ENCODE results near the gene PLK5. TPM values are rescaled to one million over a fixed set of nuclear protein-coding genes. Genes with fewer than 3 reads are reported as not detected.
"Not testable (repeated sequence)": the region's sequence is repeated elsewhere in the genome, so short reads cannot be mapped to it uniquely, and the experiment has no call there.

PLK5 gene
- total and polyA plus RNA-seq, 4 donors: 0.03 TPM; not detected in 3

GRCh38 chr19:1516395-1516753, 7.5 kb upstream of the PLK5 start:
- no peak overlapping the region for H3K9ac ChIP-seq (ENCODE audit: low read depth in 1 of 2, low read length in 2 of 2)
- no peak overlapping the region for H3K4me3 ChIP-seq (ENCODE audit: low read depth in 1 of 3, low read length in 3 of 3)
- H3K9me3 ChIP-seq (ENCODE audit: control insufficient read depth in 4 of 4, low read length in 3 of 4): no peaks in the 10 kb centered on the region
- H3K36me3 ChIP-seq (ENCODE audit: control insufficient read depth in 4 of 4, insufficient read depth in 3 of 4, low read depth in 1 of 4, low read length in 3 of 4): no peaks in the 10 kb centered on the region
- peaks cover 0 to 3% (median 0%) of the 10 kb centered on the region in 4 donors for H3K27me3 ChIP-seq (ENCODE audit: control insufficient read depth in 4 of 4, insufficient read depth in 4 of 4, low read length in 3 of 4)
- 73% methylated on average over 8 of the region's 8 CpGs for WGBS
- TF ChIP-seq EGR1 (IDR thresholded peaks at IDR 0.05; ENCODE audit: low read depth in 2 of 2) (no peak), JUND (IDR thresholded peaks at IDR 0.05) (no peak), GABPA (IDR thresholded peaks at IDR 0.05 in 1 of 2, conservative IDR thresholded peaks at IDR 0.05 in 1 of 2) (no peak), ZBTB33 (IDR thresholded peaks at IDR 0.05) (no peak), ATF3 (IDR thresholded peaks at IDR 0.05) (no peak), RAD21 (IDR thresholded peaks at IDR 0.05) (no peak), RXRA (IDR thresholded peaks at IDR 0.05) (no peak), NR2F2 (IDR thresholded peaks at IDR 0.05) (no peak)
- DNase-seq (ENCODE audit: low spot score): no peak
- H3K4me1 ChIP-seq (ENCODE audit: control insufficient read depth in 4 of 4, insufficient read depth in 4 of 4, low read length in 3 of 4): peaks cover 0 to 12% (median 7%) of the 10 kb centered on the region in 4 donors
- no peak overlapping the region for H3K27ac ChIP-seq (ENCODE audit: low read depth in 1 of 2, low read length in 2 of 2)

DNA sequence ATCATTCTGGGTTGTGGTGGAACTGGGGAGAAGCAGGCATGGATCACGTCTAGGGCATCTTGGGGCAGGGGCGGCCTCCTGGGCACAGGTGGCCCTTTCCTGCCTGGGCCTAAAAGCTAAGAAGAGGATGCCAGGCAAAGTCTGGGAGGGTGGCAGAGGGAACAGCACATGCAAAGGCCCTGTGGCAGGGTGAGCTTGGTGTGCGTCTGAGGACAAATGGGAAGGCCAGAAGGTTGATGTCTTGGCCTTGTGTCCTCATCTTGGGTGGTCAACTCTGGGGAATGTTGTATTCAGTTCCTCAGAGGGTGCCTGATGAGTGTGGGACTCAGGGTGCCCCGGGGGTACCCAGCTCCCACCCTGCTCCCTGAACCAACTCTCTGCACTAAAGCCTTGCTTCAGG, 5.4 kb upstream of the PLK5 start:
- no peak overlapping the region for H3K4me3 ChIP-seq (ENCODE audit: low read depth in 1 of 3, low read length in 3 of 3)
- no peaks in the 10 kb centered on the region for H3K9me3 ChIP-seq (ENCODE audit: control insufficient read depth in 4 of 4, low read length in 3 of 4)
- H3K9ac ChIP-seq (ENCODE audit: low read depth in 1 of 2, low read length in 2 of 2): no peak overlapping the region
- H3K27ac ChIP-seq (ENCODE audit: low read depth in 1 of 2, low read length in 2 of 2): no peak overlapping the region
- no peaks in the 10 kb centered on the region for H3K36me3 ChIP-seq (ENCODE audit: control insufficient read depth in 4 of 4, insufficient read depth in 3 of 4, low read depth in 1 of 4, low read length in 3 of 4)
- TF ChIP-seq ATF3 (IDR thresholded peaks at IDR 0.05): no peak
- no peak for TF ChIP-seq NR2F2 (IDR thresholded peaks at IDR 0.05)
- no peak for TF ChIP-seq HNF4G (IDR thresholded peaks at IDR 0.05)
- TF ChIP-seq, protein P1, sequence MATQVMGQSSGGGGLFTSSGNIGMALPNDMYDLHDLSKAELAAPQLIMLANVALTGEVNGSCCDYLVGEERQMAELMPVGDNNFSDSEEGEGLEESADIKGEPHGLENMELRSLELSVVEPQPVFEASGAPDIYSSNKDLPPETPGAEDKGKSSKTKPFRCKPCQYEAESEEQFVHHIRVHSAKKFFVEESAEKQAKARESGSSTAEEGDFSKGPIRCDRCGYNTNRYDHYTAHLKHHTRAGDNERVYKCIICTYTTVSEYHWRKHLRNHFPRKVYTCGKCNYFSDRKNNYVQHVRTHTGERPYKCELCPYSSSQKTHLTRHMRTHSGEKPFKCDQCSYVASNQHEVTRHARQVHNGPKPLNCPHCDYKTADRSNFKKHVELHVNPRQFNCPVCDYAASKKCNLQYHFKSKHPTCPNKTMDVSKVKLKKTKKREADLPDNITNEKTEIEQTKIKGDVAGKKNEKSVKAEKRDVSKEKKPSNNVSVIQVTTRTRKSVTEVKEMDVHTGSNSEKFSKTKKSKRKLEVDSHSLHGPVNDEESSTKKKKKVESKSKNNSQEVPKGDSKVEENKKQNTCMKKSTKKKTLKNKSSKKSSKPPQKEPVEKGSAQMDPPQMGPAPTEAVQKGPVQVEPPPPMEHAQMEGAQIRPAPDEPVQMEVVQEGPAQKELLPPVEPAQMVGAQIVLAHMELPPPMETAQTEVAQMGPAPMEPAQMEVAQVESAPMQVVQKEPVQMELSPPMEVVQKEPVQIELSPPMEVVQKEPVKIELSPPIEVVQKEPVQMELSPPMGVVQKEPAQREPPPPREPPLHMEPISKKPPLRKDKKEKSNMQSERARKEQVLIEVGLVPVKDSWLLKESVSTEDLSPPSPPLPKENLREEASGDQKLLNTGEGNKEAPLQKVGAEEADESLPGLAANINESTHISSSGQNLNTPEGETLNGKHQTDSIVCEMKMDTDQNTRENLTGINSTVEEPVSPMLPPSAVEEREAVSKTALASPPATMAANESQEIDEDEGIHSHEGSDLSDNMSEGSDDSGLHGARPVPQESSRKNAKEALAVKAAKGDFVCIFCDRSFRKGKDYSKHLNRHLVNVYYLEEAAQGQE (IDR thresholded peaks at IDR 0.05): no peak
- no peak for TF ChIP-seq HNF4A (conservative IDR thresholded peaks at IDR 0.05)
- TF ChIP-seq FOXA2 (IDR thresholded peaks at IDR 0.05): no peak
- no peak for TF ChIP-seq EGR1 (IDR thresholded peaks at IDR 0.05; ENCODE audit: low read depth in 2 of 2)
- H3K4me1 ChIP-seq (ENCODE audit: control insufficient read depth in 4 of 4, insufficient read depth in 4 of 4, low read length in 3 of 4): peaks cover 0 to 4% (median 1%) of the 10 kb centered on the region in 4 donors
- 90% methylated on average over 4 of the region's 4 CpGs for WGBS
- DNase-seq (ENCODE audit: low spot score): no peak
- H3K27me3 ChIP-seq (ENCODE audit: control insufficient read depth in 4 of 4, insufficient read depth in 4 of 4, low read length in 3 of 4): peaks cover 0 to 3% (median 3%) of the 10 kb centered on the region in 4 donors

- not testable (repeated sequence) for H3K9ac ChIP-seq (ENCODE audit: low read depth in 1 of 2, low read length in 2 of 2); DNase-seq (ENCODE audit: low spot score); H3K9me3 ChIP-seq (ENCODE audit: control insufficient read depth in 4 of 4, low read length in 3 of 4); H3K4me1 ChIP-seq (ENCODE audit: control insufficient read depth in 4 of 4, insufficient read depth in 4 of 4, low read length in 3 of 4); H3K36me3 ChIP-seq (ENCODE audit: control insufficient read depth in 4 of 4, insufficient read depth in 3 of 4, low read depth in 1 of 4, low read length in 3 of 4); H3K27ac ChIP-seq (ENCODE audit: low read depth in 1 of 2, low read length in 2 of 2); H3K4me3 ChIP-seq (ENCODE audit: low read depth in 1 of 3, low read length in 3 of 3)
- 87% methylated on average over 8 of the region's 8 CpGs for WGBS
- peaks cover 0 to 12% (median 5%) of the 10 kb centered on the region in 4 donors for H3K27me3 ChIP-seq (ENCODE audit: control insufficient read depth in 4 of 4, insufficient read depth in 4 of 4, low read length in 3 of 4)
These were observed 4.1 kb upstream of the PLK5 start for GRCh38 chr19:1519802-1520201.
